HAP-1 (cell line): ENCODE measurements around the gene LCA5L.

Experiments
- DNase-seq, 2 experiments: peaks; one replicate each; pipeline ENCODE4 v3.0.0-alpha.2; 2016 to 2020; ENCODE audit warnings: low spot score in 2 of 2
- H3K27me3 ChIP-seq: fragments of 250-450 bp; sonication (Bioruptor Pico); 2 replicates; pipeline ENCODE4 v1.5.1; 2020; ENCODE audit warnings: low read depth, mild to moderate bottlenecking, moderate library complexity
- H3K36me3 ChIP-seq: fragments of 250-450 bp; sonication (Bioruptor Pico); replicated peaks from 2 replicates; pipeline ENCODE4 v1.5.1; 2020; ENCODE audit warnings: mild to moderate bottlenecking
- H3K4me1 ChIP-seq: fragments of 250-450 bp; sonication (Bioruptor Pico); 2 replicates; pipeline ENCODE4 v1.5.1; 2020; ENCODE audit warnings: mild to moderate bottlenecking
- H3K4me3 ChIP-seq: fragments of 250-450 bp; sonication (Bioruptor Pico); 2 replicates; pipeline ENCODE4 v1.5.1; 2020; ENCODE audit warnings: mild to moderate bottlenecking, moderate library complexity
- H3K9me3 ChIP-seq: fragments of 250-450 bp; sonication (Bioruptor Pico); 2 replicates; pipeline ENCODE4 v1.5.1; 2020; ENCODE audit warnings: mild to moderate bottlenecking, moderate library complexity
- in situ Hi-C: fragments of 300-500 bp; cut with MboI; formaldehyde crosslinking; loops from 3 replicates; pipeline ENCODE4 v1.14.3; 2020; ENCODE audit warnings: low sequenced_read_pairs, inconsistent platforms, mixed read lengths

LCA5L gene

GRCh38 chr21:39445321-39446269 lies at the start of gene LCA5L:
Gene LCA5L (minus strand): TSS chr21:39445778. CDS start chr21:39428493, 17,285 bp downstream.
- no peaks in the 10 kb centered on the region for H3K27me3 ChIP-seq
- in situ Hi-C loops: loop anchor here (10.0 kb wide), 1 partner anchor 261 kb away; the partner anchor contains the start of gene PSMG1
- H3K4me3 ChIP-seq: peak within 1 kb of the TSS; percentile 80
- peaks cover 7% of the 10 kb centered on the region for H3K4me1 ChIP-seq
- H3K36me3 ChIP-seq: no peaks in the 10 kb centered on the region
- DNase-seq: peak; percentile 79 to 94
- no peaks in the 10 kb centered on the region for H3K9me3 ChIP-seq

GRCh38 chr21:39489380-39489924 lies 43.9 kb upstream of the LCA5L start:
- Histone ChIP-seq H3K4me1 (no peaks in the 10 kb centered on the region), H3K9me3 (no peaks in the 10 kb centered on the region; the same call in 1 of the 2 replicates), H3K4me3 (no peak overlapping the region), H3K36me3 (no peaks in the 10 kb centered on the region), H3K27me3 (no peaks in the 10 kb centered on the region; the same call in 1 of the 2 replicates)
- in situ Hi-C loops: no loop called here
- DNase-seq: no peak

- in situ Hi-C loops: no loop called here
- no peak overlapping the region for H3K4me3 ChIP-seq
- H3K36me3 ChIP-seq: no peaks in the 10 kb centered on the region
- no peaks in the 10 kb centered on the region for H3K4me1 ChIP-seq
- no peak for DNase-seq
- H3K9me3 ChIP-seq: no peaks in the 10 kb centered on the region; the same call in 1 of the 2 replicates
- no peaks in the 10 kb centered on the region for H3K27me3 ChIP-seq
These were observed 39.2 kb upstream of the LCA5L start for GRCh38 chr21:39484711-39485276.

- Histone ChIP-seq H3K9me3 (no peaks in the 10 kb centered on the region; the same call in 1 of the 2 replicates), H3K36me3 (no peaks in the 10 kb centered on the region), H3K4me3 (no peak overlapping the region), H3K27me3 (no peaks in the 10 kb centered on the region), H3K4me1 (no peaks in the 10 kb centered on the region)
- no peak for DNase-seq
- in situ Hi-C loops: no loop called here
These were observed 38.3 kb upstream of the LCA5L start for GRCh38 chr21:39483917-39484316.

GRCh38 chr21:39481886-39482285 lies 36.3 kb upstream of the LCA5L start:
- no peak for DNase-seq
- Histone ChIP-seq H3K4me1 (no peaks in the 10 kb centered on the region), H3K27me3 (no peaks in the 10 kb centered on the region), H3K9me3 (no peaks in the 10 kb centered on the region), H3K36me3 (no peaks in the 10 kb centered on the region), H3K4me3 (no peak overlapping the region)
- in situ Hi-C loops: no loop called here

- no peak for DNase-seq
- Histone ChIP-seq H3K27me3 (no peaks in the 10 kb centered on the region), H3K4me3 (no peak overlapping the region), H3K36me3 (no peaks in the 10 kb centered on the region), H3K4me1 (no peaks in the 10 kb centered on the region), H3K9me3 (no peaks in the 10 kb centered on the region)
- in situ Hi-C loops: no loop called here
These were observed 34.7 kb upstream of the LCA5L start for GRCh38 chr21:39480271-39480670.

- DNase-seq: no peak
- Histone ChIP-seq H3K9me3 (no peaks in the 10 kb centered on the region), H3K36me3 (no peaks in the 10 kb centered on the region), H3K4me1 (no peaks in the 10 kb centered on the region), H3K4me3 (no peak overlapping the region), H3K27me3 (no peaks in the 10 kb centered on the region)
- in situ Hi-C loops: no loop called here
These were observed 34.2 kb upstream of the LCA5L start for GRCh38 chr21:39479814-39480182.

GRCh38 chr21:39479164-39479813 lies 33.7 kb upstream of the LCA5L start:
- no peak for DNase-seq
- in situ Hi-C loops: no loop called here

GRCh38 chr21:39474611-39475010 lies 29.0 kb upstream of the LCA5L start:
- in situ Hi-C loops: no loop called here
- H3K4me3 ChIP-seq: no peak overlapping the region
- DNase-seq: no peak
- no peaks in the 10 kb centered on the region for H3K9me3 ChIP-seq
- no peaks in the 10 kb centered on the region for H3K4me1 ChIP-seq
- H3K27me3 ChIP-seq: no peaks in the 10 kb centered on the region; the same call in 1 of the 2 replicates
- no peaks in the 10 kb centered on the region for H3K36me3 ChIP-seq

More at GRCh38 chr21:39479164-39479813, 33.7 kb upstream of the LCA5L start:
- no peaks in the 10 kb centered on the region for H3K36me3 ChIP-seq
- H3K27me3 ChIP-seq: no peaks in the 10 kb centered on the region; the same call in 1 of the 2 replicates
- no peak overlapping the region for H3K4me3 ChIP-seq
- H3K9me3 ChIP-seq: no peaks in the 10 kb centered on the region
- no peaks in the 10 kb centered on the region for H3K4me1 ChIP-seq

- in situ Hi-C loops: no loop called here
- DNase-seq: no peak
- no peak overlapping the region for H3K4me3 ChIP-seq
- H3K36me3 ChIP-seq: no peaks in the 10 kb centered on the region
- no peaks in the 10 kb centered on the region for H3K9me3 ChIP-seq
- no peaks in the 10 kb centered on the region for H3K4me1 ChIP-seq
- no peaks in the 10 kb centered on the region; the same call in 1 of the 2 replicates for H3K27me3 ChIP-seq
These were observed 27.2 kb upstream of the LCA5L start for GRCh38 chr21:39472786-39473185.

GRCh38 chr21:39471598-39471997 lies 26.0 kb upstream of the LCA5L start:
- Histone ChIP-seq H3K27me3 (no peaks in the 10 kb centered on the region; the same call in 1 of the 2 replicates), H3K4me1 (no peaks in the 10 kb centered on the region), H3K4me3 (no peak overlapping the region), H3K36me3 (no peaks in the 10 kb centered on the region), H3K9me3 (no peaks in the 10 kb centered on the region)
- no peak for DNase-seq
- in situ Hi-C loops: no loop called here

GRCh38 chr21:39468559-39468958 lies 23.0 kb upstream of the LCA5L start:
- no peak overlapping the region for H3K4me3 ChIP-seq
- no peaks in the 10 kb centered on the region for H3K9me3 ChIP-seq
- in situ Hi-C loops: no loop called here
- no peaks in the 10 kb centered on the region for H3K4me1 ChIP-seq
- no peaks in the 10 kb centered on the region for H3K36me3 ChIP-seq
- no peak for DNase-seq
- no peaks in the 10 kb centered on the region for H3K27me3 ChIP-seq

- DNase-seq: no peak
- in situ Hi-C loops: no loop called here
- no peaks in the 10 kb centered on the region for H3K9me3 ChIP-seq
These were observed 22.2 kb upstream of the LCA5L start for GRCh38 chr21:39467746-39468145.

More at GRCh38 chr21:39467746-39468145, 22.2 kb upstream of the LCA5L start:
- H3K4me1 ChIP-seq: no peaks in the 10 kb centered on the region
- H3K27me3 ChIP-seq: no peaks in the 10 kb centered on the region
- H3K4me3 ChIP-seq: no peak overlapping the region
- no peaks in the 10 kb centered on the region for H3K36me3 ChIP-seq
